Erythroblast (primary cell): Measurements from ENCODE around the gene ZFHX3.

Experiments
- DNase-seq, 2 experiments: peaks; one replicate each; lab custom pipeline; 2025; lab: John Stamatoyannopoulos, UW
- GATA1 ChIP-seq: IDR thresholded peaks from 2 replicates; pipeline ENCODE4 v1.6.1; 2011; ENCODE audit warnings: low read depth, mild to moderate bottlenecking, control low read depth, low read length, moderate library complexity
- POLR2A ChIP-seq: IDR thresholded peaks from 2 replicates; pipeline ENCODE4 v1.6.1; 2011; ENCODE audit warnings: mild to moderate bottlenecking, low read length

The ZFHX3 gene

GRCh38 chr16:72910381-72910780 lies 137.5 kb downstream of the ZFHX3 start:
- TF ChIP-seq GATA1 (no peak), POLR2A (no peak)
- no peak for DNase-seq

GRCh38 chr16:72909196-72909595 lies 138.7 kb downstream of the ZFHX3 start:
- no peak for TF ChIP-seq POLR2A
- no peak for TF ChIP-seq GATA1

GRCh38 chr16:72908362-72909167 lies 139.4 kb downstream of the ZFHX3 start:
- DNase-seq = no peak
- TF ChIP-seq GATA1 (no peak), POLR2A (no peak)

More at GRCh38 chr16:72909196-72909595, 138.7 kb downstream of the ZFHX3 start:
- no peak for DNase-seq

- TF ChIP-seq POLR2A (no peak), GATA1 (no peak)
- no peak for DNase-seq
These were observed 142.3 kb downstream of the ZFHX3 start for GRCh38 chr16:72905581-72905980.

- TF ChIP-seq POLR2A = no peak
- no peak for TF ChIP-seq GATA1
- DNase-seq = no peak
These were observed 144.8 kb downstream of the ZFHX3 start for GRCh38 chr16:72903176-72903575.

GRCh38 chr16:72902206-72902605 lies 145.7 kb downstream of the ZFHX3 start:
- TF ChIP-seq POLR2A (no peak), GATA1 (no peak)
- DNase-seq = no peak

GRCh38 chr16:72901000-72901627 lies 146.8 kb downstream of the ZFHX3 start:
- no peak for DNase-seq
- TF ChIP-seq POLR2A (no peak), GATA1 (no peak)

GRCh38 chr16:72898216-72898825 lies 149.6 kb downstream of the ZFHX3 start:
- no peak for DNase-seq
- no peak for TF ChIP-seq GATA1
- TF ChIP-seq POLR2A = no peak

GRCh38 chr16:72897707-72898106 lies 150.2 kb downstream of the ZFHX3 start:
- no peak for DNase-seq
- no peak for TF ChIP-seq GATA1
- no peak for TF ChIP-seq POLR2A

- TF ChIP-seq POLR2A (no peak), GATA1 (no peak)
- DNase-seq = no peak
These were observed 151.3 kb downstream of the ZFHX3 start for GRCh38 chr16:72896485-72897118.

- TF ChIP-seq POLR2A (no peak), GATA1 (no peak)
- no peak for DNase-seq
These were observed 152.0 kb downstream of the ZFHX3 start for GRCh38 chr16:72895951-72896350.

GRCh38 chr16:72894293-72895151 lies 153.4 kb downstream of the ZFHX3 start:
- no peak for TF ChIP-seq POLR2A
- no peak for TF ChIP-seq GATA1
- no peak for DNase-seq
